Heart left ventricle (tissue), 16 donors: ENCODE measurements around the gene ALMS1. TPM values are rescaled to one million over a fixed set of nuclear protein-coding genes. Genes with fewer than 3 reads are reported as not detected.
A peak's percentile ranks its signal among the peaks of the same experiment; 100 is the strongest.

Experiments used
- ATAC-seq, 4 donors: fragments of 200-7000 bp; cut with Tn5 transposase; one replicate each; pipeline ENCODE4 v1.9.1; 2020 to 2022; ENCODE audit warnings: moderate library complexity in 4 of 4, mild to moderate bottlenecking in 3 of 4, moderate number of reproducible peaks in 1 of 4
- DNase-seq, 5 donors: peaks; one replicate each; pipeline ENCODE4 v3.0.0-alpha.2; 2020
- H3K27ac ChIP-seq, 12 donors: fragments of 200-600 bp; sonication (generic) in 4 of 12; one replicate each; pipeline versions ENCODE4 v1.5.0 to v1.8.0; 2016 to 2022; ENCODE audit warnings: mild to moderate bottlenecking in 2 of 12
- H3K27me3 ChIP-seq, 9 donors: fragments of 200-600 bp; sonication (generic) in 2 of 9; one replicate each; pipeline versions ENCODE4 v1.5.1 to v1.8.0; 2016 to 2022; ENCODE audit warnings: mild to moderate bottlenecking in 3 of 9
- H3K36me3 ChIP-seq, 9 donors: fragments of 200-600 bp; sonication (generic) in 2 of 9; one replicate each; pipeline versions ENCODE4 v1.5.0 to v1.8.0; 2018 to 2022; ENCODE audit warnings: mild to moderate bottlenecking in 2 of 9
- H3K4me1 ChIP-seq, 12 donors: fragments of 200-600 bp; sonication (generic) in 4 of 12; one replicate each; pipeline versions ENCODE4 v1.5.0 to v1.8.0; 2016 to 2022; ENCODE audit warnings: mild to moderate bottlenecking in 3 of 12
- H3K4me3 ChIP-seq, 12 donors: fragments of 200-600 bp; sonication (generic) in 4 of 12; one replicate each; pipeline versions ENCODE4 v1.5.0 to v1.8.0; 2017 to 2022; ENCODE audit warnings: mild to moderate bottlenecking in 9 of 12, moderate library complexity in 4 of 12
- H3K9me3 ChIP-seq, 12 donors: fragments of 200-600 bp; sonication (generic) in 4 of 12; one replicate each; pipeline versions ENCODE4 v1.5.0 to v1.8.0; 2016 to 2022; ENCODE audit warnings: mild to moderate bottlenecking in 1 of 12
- POLR2A ChIP-seq, 2 donors: fragments of 450-650 bp; IDR thresholded peaks; one replicate each; pipeline ENCODE4 v1.6.1; 2017; ENCODE audit warnings: antibody characterized with exemption in 2 of 2, mild to moderate bottlenecking in 2 of 2, moderate library complexity in 2 of 2
- WGBS, 4 donors: extraction: QIAGEN DNeasy Blood & Tissue Kit in 2 of 4; methylation state at CpG; one replicate each; pipeline versions ENCODE4 v1.1.5 to v1.1.7; 2013 to 2018; 5-methylcytosine and 5-hydroxymethylcytosine counted together
- intact Hi-C, 10 donors: fragments of 100-400 bp; cut with DNase I; formaldehyde crosslinking; loops; one replicate each; pipeline versions ENCODE4 v1.11.1 to v1.14.2; 2022
- polyA plus RNA-seq, 2 donors: library from polyadenylated mRNA; stranded (reverse); fragments of 200-250 nt; gene quantifications; one replicate each; pipeline ENCODE4 v1.2.3, GENCODE V29; 2013
- total RNA-seq, 9 donors: library from RNA; depleted of rRNA in 2 of 9; stranded (reverse); fragments of >200 nt in 2 of 9; fragmentation: NEBNext Ultra II Directional in 3 of 9; extraction: Animal tissue kit (Norgen Biotek cat#: 25700) in 3 of 9; gene quantifications; one replicate each; pipeline versions ENCODE4 v1.1.0 to v1.2.4, GENCODE V29; 2016 to 2023
- TF ChIP-seq, protein P1 (sequence below), 12 donors: fragments of 200-600 bp; sonication (generic) in 4 of 12; IDR thresholded peaks; one replicate each; pipeline versions ENCODE4 v1.5.0 to v1.8.0; 2018 to 2022; ENCODE audit warnings: antibody characterized with exemption in 12 of 12, mild to moderate bottlenecking in 5 of 12
- donor health status: ischemic (EF 13 %, LVEDD 7.1; RV severe dilation, severe dysfunction).
- donor health status: healthy with polysubstance abuse.
- donor health status: DM: no; HTN: yes; CAD: no.
- donor health status: DM: no; HTN: no; CAD: no.
- donor health status: ischemic (EF 25% LVEDD 6.9; RV normal size, moderate dysfunction).
- donor health status: ischemic (EF 25% LVEDD 5.7; RV mildly dilated, moderate dysfunction).
- donor health status: healthy.
- donor health status: DM: yes; HTN: yes; CAD: no.
- donor health status: ischemic (EF 35%, LVEDD 5.7; RV mildly dilated, moderate dysfunction).
- donor health status: nonischemic (EF 11% LVEDD 7.7; RV severe dilation, severe dysfunction).
- donor health status: DM: yes; HTN: yes; CAD: no.
- donor health status: PGD.
- donor health status: ischemic (EF 29% LVEDD 5.4; RV normal size, mild dysfunction).
- donor health status: nonischemic (EF 23%, LVEDD 6.1; RV moderate dilation, normal function).

Gene ALMS1
- total and polyA plus RNA-seq, 11 donors, result 2.5 to 21.4 (median 9.4) TPM

DNA sequence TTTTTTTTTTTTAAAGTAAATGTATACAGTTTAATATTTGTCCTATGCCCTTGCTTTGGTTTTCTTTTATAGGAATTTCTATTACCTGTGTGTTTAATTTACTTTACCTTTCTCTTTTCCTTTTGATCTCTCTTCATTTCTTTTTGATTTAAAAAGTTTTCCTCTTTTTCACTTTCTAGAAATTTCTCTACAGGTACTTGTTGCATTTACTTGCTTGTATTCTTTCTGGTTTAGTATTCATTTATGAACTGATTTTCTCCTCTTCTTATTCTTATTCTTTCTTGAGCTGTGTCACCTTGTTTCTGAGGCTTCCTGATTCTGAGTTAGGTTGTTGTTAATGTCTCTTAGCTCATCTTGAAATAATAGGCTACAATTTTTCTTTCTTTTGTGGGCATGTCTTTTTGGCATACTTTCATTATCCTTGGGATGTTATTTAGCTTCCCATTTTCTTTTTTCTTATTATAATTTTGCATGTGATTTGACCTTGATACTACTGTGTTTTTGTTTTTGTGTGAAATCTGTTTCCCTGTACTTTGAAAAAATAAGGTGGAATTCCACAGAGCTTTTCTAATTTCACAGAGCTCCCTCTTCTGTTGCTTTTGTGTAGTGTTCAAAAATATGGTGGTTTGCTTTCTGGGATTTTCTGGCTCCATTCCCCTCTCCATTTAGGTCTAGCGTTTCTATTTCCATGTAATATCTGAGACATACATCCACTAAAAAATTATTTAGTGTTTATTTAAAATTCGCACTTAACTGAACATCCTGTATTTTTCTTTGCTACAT, 25.5 kb upstream of the ALMS1 start:
- DNase-seq, result no peak
- WGBS, 4 donors, result 15 to 32% (median 21%) methylated on average over 2 of the region's 2 CpGs
- no peaks in the 10 kb centered on the region for H3K4me1 ChIP-seq

DNA sequence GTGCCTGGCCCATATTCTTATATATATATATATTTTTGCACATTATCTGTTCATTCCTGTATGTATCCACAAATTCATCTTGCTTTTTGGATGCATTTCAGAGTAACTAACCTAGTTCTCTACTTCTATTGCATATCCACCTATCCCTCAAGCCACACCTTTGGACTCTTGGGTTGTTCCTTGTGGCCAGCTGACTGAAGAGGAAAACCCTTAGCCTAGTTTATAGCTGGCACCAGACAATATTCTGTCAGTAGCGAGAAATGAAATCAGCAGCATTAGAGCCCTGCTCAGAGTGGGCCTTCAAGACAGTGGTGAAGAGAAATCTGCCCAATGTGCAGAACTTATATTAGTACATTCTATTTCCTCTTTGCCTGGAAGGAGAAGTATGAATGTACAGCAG, 19.6 kb upstream of the ALMS1 start:
- TF ChIP-seq POLR2A (IDR thresholded peaks at IDR 0.05), result no peak
- TF ChIP-seq, protein P1, sequence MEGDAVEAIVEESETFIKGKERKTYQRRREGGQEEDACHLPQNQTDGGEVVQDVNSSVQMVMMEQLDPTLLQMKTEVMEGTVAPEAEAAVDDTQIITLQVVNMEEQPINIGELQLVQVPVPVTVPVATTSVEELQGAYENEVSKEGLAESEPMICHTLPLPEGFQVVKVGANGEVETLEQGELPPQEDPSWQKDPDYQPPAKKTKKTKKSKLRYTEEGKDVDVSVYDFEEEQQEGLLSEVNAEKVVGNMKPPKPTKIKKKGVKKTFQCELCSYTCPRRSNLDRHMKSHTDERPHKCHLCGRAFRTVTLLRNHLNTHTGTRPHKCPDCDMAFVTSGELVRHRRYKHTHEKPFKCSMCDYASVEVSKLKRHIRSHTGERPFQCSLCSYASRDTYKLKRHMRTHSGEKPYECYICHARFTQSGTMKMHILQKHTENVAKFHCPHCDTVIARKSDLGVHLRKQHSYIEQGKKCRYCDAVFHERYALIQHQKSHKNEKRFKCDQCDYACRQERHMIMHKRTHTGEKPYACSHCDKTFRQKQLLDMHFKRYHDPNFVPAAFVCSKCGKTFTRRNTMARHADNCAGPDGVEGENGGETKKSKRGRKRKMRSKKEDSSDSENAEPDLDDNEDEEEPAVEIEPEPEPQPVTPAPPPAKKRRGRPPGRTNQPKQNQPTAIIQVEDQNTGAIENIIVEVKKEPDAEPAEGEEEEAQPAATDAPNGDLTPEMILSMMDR (IDR thresholded peaks at IDR 0.05), result no peak
- no peak for DNase-seq

More for the DNA sequence above, 25.5 kb upstream of the ALMS1 start:
- H3K4me3 ChIP-seq, result no peak overlapping the region
- TF ChIP-seq, protein P1 (IDR thresholded peaks at IDR 0.05), result peak in 8 of 12 donors; percentile 9 to 29 (median 26)
- TF ChIP-seq POLR2A (IDR thresholded peaks at IDR 0.05), result no peak
- intact Hi-C loops, result no loop called here
- no peak overlapping the region for H3K27ac ChIP-seq
- no peaks in the 10 kb centered on the region for H3K36me3 ChIP-seq
- peaks cover 0 to 2% (median 0%) of the 10 kb centered on the region in 12 donors for H3K9me3 ChIP-seq
- no peak for ATAC-seq
- H3K27me3 ChIP-seq, result peaks cover 0 to 5% (median 0%) of the 10 kb centered on the region in 9 donors

DNA sequence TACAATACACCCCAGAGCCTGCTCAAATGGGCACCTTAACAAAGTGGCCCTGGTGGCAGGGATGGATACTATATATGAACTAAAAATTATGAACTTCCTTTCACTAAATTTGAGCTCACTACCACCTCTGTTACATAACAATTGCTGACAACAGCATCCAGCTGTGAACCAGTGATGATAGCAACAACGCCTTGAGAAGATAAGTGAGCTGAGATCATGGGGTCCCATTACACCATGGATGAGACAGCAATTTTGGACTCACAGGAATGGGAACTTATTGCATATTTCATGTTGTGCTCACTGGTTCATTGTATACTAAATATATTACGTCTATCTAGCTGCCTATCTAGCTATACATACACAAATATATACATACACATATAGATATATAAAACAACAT, 16.9 kb upstream of the ALMS1 start:
- intact Hi-C loops, result no loop called here
- WGBS, 4 donors, result 37 to 58% (median 54%) methylated on average over 2 of the region's 2 CpGs

More for the DNA sequence above, 19.6 kb upstream of the ALMS1 start:
- no peaks in the 10 kb centered on the region for H3K9me3 ChIP-seq
- no peak overlapping the region for H3K4me3 ChIP-seq
- intact Hi-C loops, result no loop called here
- no peak for ATAC-seq
- H3K4me1 ChIP-seq, result no peaks in the 10 kb centered on the region
- WGBS, 4 donors, result 91 to 96% (median 95%) methylated on average over 1 of the region's 1 CpG
- no peaks in the 10 kb centered on the region for H3K36me3 ChIP-seq
- H3K27ac ChIP-seq, result no peak overlapping the region
- H3K27me3 ChIP-seq, result peaks cover 0 to 7% (median 0%) of the 10 kb centered on the region in 9 donors

DNA sequence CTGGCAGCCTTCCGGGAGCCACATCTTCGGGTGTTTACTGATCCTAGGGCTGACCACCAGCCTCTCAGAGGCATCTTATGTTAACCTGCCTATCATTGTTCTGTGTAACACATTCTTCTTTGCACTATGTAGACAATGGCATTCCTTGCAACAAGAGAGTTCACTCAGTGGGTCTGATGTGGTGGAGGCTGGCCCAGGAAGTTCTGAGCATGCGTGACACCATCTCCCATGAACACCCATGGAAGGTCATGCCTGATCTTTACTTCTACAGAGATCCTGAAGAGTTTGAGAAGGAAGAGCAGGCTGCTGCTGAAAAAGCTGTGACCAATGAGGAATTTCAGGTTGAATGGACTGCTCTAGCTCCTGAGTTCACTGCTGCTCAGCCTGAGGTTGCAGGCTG, 15.3 kb upstream of the ALMS1 start:
- no peaks in the 10 kb centered on the region for H3K36me3 ChIP-seq
- intact Hi-C loops, result no loop called here
- no peak for DNase-seq
- peaks cover 0 to 8% (median 0%) of the 10 kb centered on the region in 9 donors for H3K27me3 ChIP-seq
- H3K27ac ChIP-seq, result no peak overlapping the region
- H3K4me1 ChIP-seq, result no peaks in the 10 kb centered on the region
- no peak for ATAC-seq
- no peak overlapping the region for H3K4me3 ChIP-seq
- H3K9me3 ChIP-seq, result no peaks in the 10 kb centered on the region
- 79 to 83% (median 82%) methylated on average over 3 of the region's 3 CpGs for WGBS, 4 donors
- TF ChIP-seq, protein P1 (IDR thresholded peaks at IDR 0.05), result no peak
- TF ChIP-seq POLR2A (IDR thresholded peaks at IDR 0.05), result no peak

More for the DNA sequence above, 16.9 kb upstream of the ALMS1 start:
- no peak for DNase-seq
- no peak overlapping the region for H3K4me3 ChIP-seq
- H3K36me3 ChIP-seq, result no peaks in the 10 kb centered on the region
- H3K9me3 ChIP-seq, result no peaks in the 10 kb centered on the region
- no peak overlapping the region for H3K27ac ChIP-seq
- no peak for TF ChIP-seq POLR2A (IDR thresholded peaks at IDR 0.05)
- TF ChIP-seq, protein P1 (IDR thresholded peaks at IDR 0.05), result no peak
- H3K27me3 ChIP-seq, result peaks cover 0 to 8% (median 0%) of the 10 kb centered on the region in 9 donors
- no peaks in the 10 kb centered on the region for H3K4me1 ChIP-seq
- ATAC-seq, result no peak
